Right lobe of liver (tissue), 5 donors: ENCODE results near the gene XAB2. TPM values are rescaled to one million over a fixed set of nuclear protein-coding genes. Genes with fewer than 3 reads are reported as not detected.

Source experiments
- microRNA-seq, 2 donors: library from miRNA; unstranded; fragments of <30 nt; microRNA quantifications; one replicate each; pipeline ENCODE4, GENCODE V29; 2019 to 2020
- small RNA-seq, 2 experiments: library from RNA; depleted of rRNA; stranded (forward); fragments of <200 nt; gene quantifications; one replicate each; pipeline ENCODE3, GENCODE V24; 2016
- total RNA-seq, 6 experiments: library from RNA; depleted of rRNA in 2 of 6; stranded (reverse); fragments of >200 nt in 2 of 6; fragmentation: NEBNext Ultra II Directional in 3 of 6; extraction: Animal tissue kit (Norgen Biotek cat#: 25700) in 3 of 6; gene quantifications; one replicate each; pipeline versions ENCODE4 v1.1.0 to v1.2.4, GENCODE V29; 2016 to 2023
- donor health status: DM: no; HTN: no; CAD: no.
- donor health status: DM: no; HTN: no; CAD: no.
- donor health status: DM: no; HTN: yes; CAD: no.
- donor health status: DM: no; HTN: yes; CAD: no.

Gene XAB2
- total RNA-seq, 6 experiments from 2014 or later = 12.8 to 21.3 (median 17.8) TPM

Small RNA genes lying within 50 kb of the gene (microRNA-seq; reads per million reads assigned to microRNA genes)
- 0 to 0.29 reads per million in 2 donors for gene MIR6792

Small RNA genes lying within 50 kb of the gene (small RNA-seq; reads per million reads assigned to genes)
- 0 reads per million in 2 experiments for gene MIR6792

Other genes with a start within 250 kb of the XAB2 start
- 10 to 100 TPM in 2 of 6 experiments, 1 to 10 TPM in 4; 4.8 to 14.3 (median 9.4) TPM for gene PEX11G, start 140.5 kb downstream of the XAB2 start, total RNA-seq
- gene ZNF358, start 113.4 kb downstream of the XAB2 start, total RNA-seq = 10 to 100 TPM; 15.3 to 35.1 (median 24.8) TPM
- gene MCOLN1, start 106.9 kb downstream of the XAB2 start, total RNA-seq = 10 to 100 TPM in 5 of 6 experiments, 1 to 10 TPM in 1; 9.8 to 25.2 (median 17.7) TPM
- gene PNPLA6, start 93.8 kb downstream of the XAB2 start, total RNA-seq = 10 to 100 TPM; 38.7 to 61.8 (median 46.5) TPM
- gene CAMSAP3, start 33.7 kb downstream of the XAB2 start, total RNA-seq = 10 to 100 TPM; 21.8 to 31.9 (median 23.4) TPM
- gene PET100, start 248 bp upstream of the XAB2 start, total RNA-seq = 10 to 100 TPM in 4 of 6 experiments, 1 to 10 TPM in 2; 6.8 to 83.9 (median 56.5) TPM
- 1 to 10 TPM in 1 of 6 experiments, under 1 TPM in 2, not detected in 3; 0.90 to 1.5 (median 0.95) TPM for gene PCP2, start 4.2 kb upstream of the XAB2 start, total RNA-seq
- 10 to 100 TPM; 27.5 to 45.7 (median 39.1) TPM for gene STXBP2, start 7.6 kb upstream of the XAB2 start, total RNA-seq
- gene RETN, start 39.5 kb upstream of the XAB2 start, total RNA-seq = 1 to 10 TPM in 1 of 6 experiments, under 1 TPM in 1, not detected in 4; 0.63 to 2.4 TPM
- under 1 TPM; 0.11 to 0.86 (median 0.34) TPM for gene MCEMP1, start 47.5 kb upstream of the XAB2 start, total RNA-seq
- 10 to 100 TPM; 41.7 to 66.5 (median 52.0) TPM for gene TRAPPC5, start 51.3 kb upstream of the XAB2 start, total RNA-seq
- gene FCER2, start 72.6 kb upstream of the XAB2 start, total RNA-seq = under 1 TPM in 2 of 6 experiments, not detected in 4; 0.18 to 0.29 TPM
- 10 to 100 TPM; 25.7 to 59.0 (median 38.2) TPM for gene CLEC4G, start 102.6 kb upstream of the XAB2 start, total RNA-seq
- gene CD209, start 118.0 kb upstream of the XAB2 start, total RNA-seq = 1 to 10 TPM in 4 of 6 experiments, under 1 TPM in 2; 0.42 to 6.7 (median 2.8) TPM
- gene CLEC4M, start 133.7 kb upstream of the XAB2 start, total RNA-seq = 10 to 100 TPM; 12.8 to 64.8 (median 20.8) TPM
- 1 to 10 TPM; 3.7 to 6.3 (median 4.9) TPM for gene EVI5L, start 200.7 kb upstream of the XAB2 start, total RNA-seq
- under 1 TPM in 4 of 6 experiments, not detected in 2; 0.07 to 0.37 (median 0.12) TPM for gene PRR36, start 244.8 kb upstream of the XAB2 start, total RNA-seq